Measurements from ENCODE around the gene BABAM1.
"Not testable (repeated sequence)": the region's sequence is repeated elsewhere in the genome, so short reads cannot be mapped to it uniquely, and the experiment has no call there.

BABAM1 gene

GRCh38 chr19:17275441-17276175, 8.4 kb downstream of the BABAM1 start:
- DNase-seq, result no peak

GRCh38 chr19:17279436-17279835, 12.2 kb downstream of the BABAM1 start:
- no peak for DNase-seq

GRCh38 chr19:17281391-17282304, 14.4 kb downstream of the BABAM1 start, which contains the start of gene ANKLE1:
ANKLE1 (plus strand) TSS chr19:17281901; CDS start chr19:17281921, 20 bp downstream.
- peak; percentile 58 to 68 for DNase-seq

- DNase-seq, result peak; percentile 84 to 89
Measured at GRCh38 chr19:17282488-17283125, 15.4 kb downstream of the BABAM1 start.

- no peak for DNase-seq
Measured at GRCh38 chr19:17283504-17283996, 16.3 kb downstream of the BABAM1 start.

- DNase-seq, result no peak
Measured at GRCh38 chr19:17285415-17286135, 18.3 kb downstream of the BABAM1 start.

GRCh38 chr19:17286263-17286662, 19.0 kb downstream of the BABAM1 start:
- DNase-seq, result no peak

GRCh38 chr19:17286752-17287151, 19.5 kb downstream of the BABAM1 start:
- DNase-seq, result no peak

GRCh38 chr19:17289489-17289888, 22.2 kb downstream of the BABAM1 start:
- peak; percentile 72 to 81 for DNase-seq

GRCh38 chr19:17292301-17293074, 25.2 kb downstream of the BABAM1 start:
- peak; percentile 91 to 92 for DNase-seq

- no peak for DNase-seq
Measured at GRCh38 chr19:17293605-17294004, 26.4 kb downstream of the BABAM1 start.

- peak; percentile 80 to 83 for DNase-seq
Measured at GRCh38 chr19:17294051-17294891, 27.0 kb downstream of the BABAM1 start.

GRCh38 chr19:17295551-17295950, 28.3 kb downstream of the BABAM1 start:
- DNase-seq, result not testable (repeated sequence)

GRCh38 chr19:17296273-17296672, 29.0 kb downstream of the BABAM1 start:
- DNase-seq, result no peak

GRCh38 chr19:17296976-17297375, 29.7 kb downstream of the BABAM1 start:
- DNase-seq, result no peak

- no peak for DNase-seq
Measured at GRCh38 chr19:17300992-17301619, 33.9 kb downstream of the BABAM1 start.

GRCh38 chr19:17302391-17303166, 35.3 kb downstream of the BABAM1 start:
- peak; percentile 36 for DNase-seq

GRCh38 chr19:17303167-17303939, 36.1 kb downstream of the BABAM1 start, which contains the start of gene ABHD8:
ABHD8 (minus strand) TSS chr19:17303425; CDS start chr19:17301616, 1,809 bp downstream.
- peak; percentile 97 to 98 for DNase-seq
